ENCODE data around the gene CEP128.

The CEP128 gene

GRCh38 chr14:80575763-80576162 is 365.8 kb downstream of the CEP128 start:
- no peak for TF ChIP-seq CTCF (IDR thresholded peaks at IDR 0.05)

DNA sequence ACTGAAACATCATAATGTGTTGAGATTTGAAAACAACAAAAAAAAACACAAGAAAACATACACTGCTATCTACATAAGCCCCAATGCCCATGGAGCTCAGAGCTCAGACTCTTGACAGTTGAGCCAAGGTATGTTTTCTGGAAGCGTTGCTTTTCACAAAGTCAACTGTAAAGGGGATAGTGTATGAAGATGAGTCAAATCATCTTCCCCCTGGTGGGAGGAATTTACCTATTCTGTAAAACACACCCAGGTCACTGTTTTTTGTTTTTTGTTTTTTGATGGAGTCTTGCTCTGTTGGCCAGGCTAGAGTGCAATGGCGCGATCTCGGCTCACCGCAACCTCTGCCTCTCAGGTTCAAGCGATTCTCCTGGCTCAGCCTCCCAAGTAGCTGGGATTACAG is 368.9 kb downstream of the CEP128 start:
- TF ChIP-seq CTCF (IDR thresholded peaks at IDR 0.05) = no peak

DNA sequence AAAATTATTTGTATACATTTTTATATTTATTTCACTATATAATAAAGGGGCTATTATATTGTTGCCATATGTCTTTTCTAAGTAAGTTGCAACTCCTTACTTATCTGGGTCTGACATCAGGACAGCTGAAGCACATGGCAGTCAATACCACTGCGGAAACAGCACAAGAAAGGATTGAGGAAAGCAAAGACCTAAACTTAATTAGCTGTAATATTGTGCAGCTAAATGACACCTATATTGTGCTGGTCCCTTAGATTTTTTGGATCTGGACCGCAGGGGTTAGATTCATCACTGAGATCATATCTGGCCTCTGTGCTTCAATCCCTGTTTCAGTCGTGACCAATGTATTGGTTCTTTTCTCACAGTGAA is 370.6 kb downstream of the CEP128 start:
- TF ChIP-seq CTCF (IDR thresholded peaks at IDR 0.05) = no peak

- TF ChIP-seq CTCF (IDR thresholded peaks at IDR 0.05) = no peak
Measured at GRCh38 chr14:80567905-80568536, 373.5 kb downstream of the CEP128 start.

DNA sequence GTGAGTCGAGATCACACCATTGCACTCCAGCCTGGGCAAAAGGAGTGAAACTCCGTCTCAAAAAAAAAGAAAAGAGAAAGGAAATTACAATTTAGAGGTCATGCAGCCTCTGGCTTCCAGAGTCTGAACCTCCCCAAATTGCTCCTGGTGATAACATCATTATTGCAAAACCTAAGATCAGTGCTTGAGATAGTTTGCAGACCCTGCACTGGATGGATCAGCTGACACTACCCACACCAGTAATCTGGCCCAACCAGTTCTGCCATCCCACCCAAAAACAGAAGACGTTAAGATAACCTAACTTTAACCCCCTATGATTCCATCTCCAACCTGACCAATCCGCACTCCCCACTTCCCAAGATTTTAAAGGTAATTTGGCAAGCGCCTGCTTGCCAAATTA is 376.5 kb downstream of the CEP128 start:
- no peak for TF ChIP-seq CTCF (IDR thresholded peaks at IDR 0.05)

GRCh38 chr14:80564051-80564450 is 377.5 kb downstream of the CEP128 start:
- no peak for TF ChIP-seq CTCF (IDR thresholded peaks at IDR 0.05)

DNA sequence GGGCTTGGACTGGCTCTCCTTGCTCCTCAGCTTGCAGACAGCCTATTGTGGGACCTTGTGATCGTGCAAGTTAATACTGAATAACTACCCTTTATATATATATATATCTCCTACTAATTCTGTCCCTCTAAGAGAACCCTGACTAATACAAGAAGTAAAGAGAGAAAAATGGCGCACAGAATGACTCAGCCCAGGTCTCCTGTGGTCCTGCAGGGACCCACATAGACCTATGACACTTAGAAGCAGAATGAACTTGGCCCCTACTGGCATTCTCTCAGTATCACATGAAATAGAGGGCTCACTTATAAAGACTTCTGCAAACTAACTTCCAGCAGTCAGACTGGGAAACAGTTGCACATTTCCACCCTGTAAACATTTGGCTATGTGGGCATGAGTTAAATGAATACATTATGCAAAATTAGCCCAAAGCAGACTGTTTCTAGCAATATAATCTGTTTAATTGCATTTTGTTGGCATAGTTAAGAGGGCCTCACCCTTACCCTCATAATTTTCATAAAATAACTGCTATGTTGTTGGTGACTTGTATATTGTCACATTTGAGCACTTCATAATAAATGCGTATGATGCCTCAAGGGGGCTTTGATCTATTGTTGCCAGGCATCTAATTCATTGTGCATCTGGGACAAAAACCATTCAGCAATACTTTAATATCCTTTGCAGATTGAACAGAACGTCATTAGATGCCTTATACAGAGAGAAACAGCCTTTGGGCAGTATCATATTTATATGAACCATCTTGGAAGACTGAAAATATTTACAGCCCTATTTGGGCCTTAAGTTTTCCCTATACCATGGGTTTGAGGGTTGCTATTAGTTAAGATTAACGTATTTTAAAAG is 380.5 kb downstream of the CEP128 start:
- TF ChIP-seq CTCF (IDR thresholded peaks at IDR 0.05) = no peak

Data from LNCAP (cell line).